OCI-LY1 (cell line): ENCODE data around the gene EEIG1.

Source experiments
- H2AFZ ChIP-seq: fragments of 200-600 bp; sonication (generic), shearing (Covaris generic); 2 replicates; pipeline ENCODE4 v1.6.0; 2014; ENCODE audit warnings: antibody characterized with exemption, mild to moderate bottlenecking, low read length
- H3F3A ChIP-seq: fragments of 200-600 bp; sonication (generic), shearing (Covaris generic); 2 replicates; pipeline ENCODE4 v1.6.0; 2014; ENCODE audit warnings: mild to moderate bottlenecking, antibody characterized with exemption, low read length, moderate library complexity; ENCODE audit not compliant: insufficient read depth
- H3K27ac ChIP-seq: fragments of 200-600 bp; sonication (generic); 2 replicates; pipeline ENCODE4 v1.5.1; 2014; ENCODE audit warnings: low read length, mixed run types, mild to moderate bottlenecking, low read depth; ENCODE audit not compliant: poor library complexity, severe bottlenecking
- H3K27me3 ChIP-seq: fragments of 200-600 bp; sonication (generic); 2 replicates; pipeline ENCODE4 v1.6.0; 2014; ENCODE audit warnings: antibody characterized with exemption, mild to moderate bottlenecking, low read length, moderate library complexity; ENCODE audit not compliant: insufficient read depth
- H3K36me3 ChIP-seq: fragments of 200-600 bp; sonication (generic); 2 replicates; pipeline ENCODE4 v1.6.1; 2014; ENCODE audit warnings: mild to moderate bottlenecking, antibody characterized with exemption, low read length, moderate library complexity, mixed read lengths; ENCODE audit not compliant: insufficient read depth
- H3K4me1 ChIP-seq: fragments of 200-600 bp; sonication (generic); 2 replicates; pipeline ENCODE4 v1.5.1; 2014; ENCODE audit warnings: mild to moderate bottlenecking, low read length, moderate library complexity; ENCODE audit not compliant: insufficient read depth, severe bottlenecking
- H3K4me2 ChIP-seq: fragments of 200-600 bp; sonication (generic), shearing (Covaris generic); 2 replicates; pipeline ENCODE4 v1.6.1; 2014; ENCODE audit warnings: low read length
- H3K4me3 ChIP-seq: fragments of 200-600 bp; sonication (generic); 2 replicates; pipeline ENCODE4 v1.5.1; 2014; ENCODE audit warnings: low read length, low read depth, mild to moderate bottlenecking, mixed read lengths; ENCODE audit not compliant: poor library complexity, severe bottlenecking
- H3K79me2 ChIP-seq: fragments of 200-600 bp; shearing (Covaris generic); 2 replicates; pipeline ENCODE4 v1.6.1; 2016; ENCODE audit warnings: mixed run types, low read length, mixed read lengths; ENCODE audit not compliant: insufficient read depth
- H3K9ac ChIP-seq: fragments of 200-600 bp; sonication (generic), shearing (Covaris generic); 2 replicates; pipeline ENCODE4 v1.6.1; 2014; ENCODE audit warnings: mild to moderate bottlenecking, low read length, mixed read lengths
- H3K9me2 ChIP-seq: fragments of 200-600 bp; sonication (generic), shearing (Covaris generic); 2 replicates; pipeline ENCODE4 v1.6.1; 2014; ENCODE audit warnings: low read depth, mild to moderate bottlenecking, low read length, mixed read lengths
- H3K9me3 ChIP-seq: fragments of 200-600 bp; shearing (Covaris generic); 2 replicates; pipeline ENCODE4 v1.6.1; 2014; ENCODE audit warnings: low read length, mixed read lengths
- H4K20me1 ChIP-seq: fragments of 200-600 bp; sonication (generic), shearing (Covaris generic); 2 replicates; pipeline ENCODE4 v1.6.0; 2016; ENCODE audit warnings: mild to moderate bottlenecking, low read length; ENCODE audit not compliant: insufficient read depth
- EZH2 ChIP-seq: fragments of 200-600 bp; sonication (generic), shearing (Covaris generic); IDR thresholded peaks from 2 replicates; pipeline ENCODE4 v1.8.0; 2017; ENCODE audit warnings: borderline replicate concordance, mixed run types, mild to moderate bottlenecking, antibody characterized with exemption, low read length, moderate library complexity, mixed read lengths
- TF ChIP-seq, protein P1 (sequence below): fragments of 200-600 bp; sonication (generic), shearing (Covaris generic); IDR thresholded peaks from 2 replicates; pipeline ENCODE4 v1.5.1; 2017; ENCODE audit warnings: mild to moderate bottlenecking, antibody characterized with exemption, low read length, moderate library complexity, mixed read lengths

Gene EEIG1

DNA sequence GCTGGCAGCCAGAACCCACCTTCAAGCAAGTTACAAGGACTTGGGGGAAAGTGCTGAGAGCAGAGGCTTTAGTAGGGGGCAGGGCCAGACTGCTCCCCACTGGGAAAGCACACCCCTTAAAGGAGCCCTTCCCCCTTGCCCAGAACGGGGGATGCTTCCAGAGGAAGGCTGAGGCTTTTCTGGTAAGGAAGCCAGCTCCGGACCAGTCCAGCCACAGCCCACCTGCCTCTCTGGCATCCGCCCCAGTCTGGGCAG lies 38.9 kb downstream of the EEIG1 start:
- Histone ChIP-seq H3K4me2 (no peak overlapping the region), H3K27me3 (no peaks in the 10 kb centered on the region), H3K79me2 (no peaks in the 10 kb centered on the region), H3K9me3 (no peaks in the 10 kb centered on the region), H2AFZ (no peak overlapping the region), H3K36me3 (peaks cover 66% of the 10 kb centered on the region), H3K4me1 (peaks cover 11% of the 10 kb centered on the region), H3K4me3 (no peak overlapping the region), H3F3A (no peaks in the 10 kb centered on the region), H3K9me2 (no peaks in the 10 kb centered on the region), H3K9ac (no peak overlapping the region), H3K27ac (no peak overlapping the region), H4K20me1 (no peaks in the 10 kb centered on the region)
- no peak for TF ChIP-seq EZH2
- TF ChIP-seq, protein P1, sequence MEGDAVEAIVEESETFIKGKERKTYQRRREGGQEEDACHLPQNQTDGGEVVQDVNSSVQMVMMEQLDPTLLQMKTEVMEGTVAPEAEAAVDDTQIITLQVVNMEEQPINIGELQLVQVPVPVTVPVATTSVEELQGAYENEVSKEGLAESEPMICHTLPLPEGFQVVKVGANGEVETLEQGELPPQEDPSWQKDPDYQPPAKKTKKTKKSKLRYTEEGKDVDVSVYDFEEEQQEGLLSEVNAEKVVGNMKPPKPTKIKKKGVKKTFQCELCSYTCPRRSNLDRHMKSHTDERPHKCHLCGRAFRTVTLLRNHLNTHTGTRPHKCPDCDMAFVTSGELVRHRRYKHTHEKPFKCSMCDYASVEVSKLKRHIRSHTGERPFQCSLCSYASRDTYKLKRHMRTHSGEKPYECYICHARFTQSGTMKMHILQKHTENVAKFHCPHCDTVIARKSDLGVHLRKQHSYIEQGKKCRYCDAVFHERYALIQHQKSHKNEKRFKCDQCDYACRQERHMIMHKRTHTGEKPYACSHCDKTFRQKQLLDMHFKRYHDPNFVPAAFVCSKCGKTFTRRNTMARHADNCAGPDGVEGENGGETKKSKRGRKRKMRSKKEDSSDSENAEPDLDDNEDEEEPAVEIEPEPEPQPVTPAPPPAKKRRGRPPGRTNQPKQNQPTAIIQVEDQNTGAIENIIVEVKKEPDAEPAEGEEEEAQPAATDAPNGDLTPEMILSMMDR, result no peak

DNA sequence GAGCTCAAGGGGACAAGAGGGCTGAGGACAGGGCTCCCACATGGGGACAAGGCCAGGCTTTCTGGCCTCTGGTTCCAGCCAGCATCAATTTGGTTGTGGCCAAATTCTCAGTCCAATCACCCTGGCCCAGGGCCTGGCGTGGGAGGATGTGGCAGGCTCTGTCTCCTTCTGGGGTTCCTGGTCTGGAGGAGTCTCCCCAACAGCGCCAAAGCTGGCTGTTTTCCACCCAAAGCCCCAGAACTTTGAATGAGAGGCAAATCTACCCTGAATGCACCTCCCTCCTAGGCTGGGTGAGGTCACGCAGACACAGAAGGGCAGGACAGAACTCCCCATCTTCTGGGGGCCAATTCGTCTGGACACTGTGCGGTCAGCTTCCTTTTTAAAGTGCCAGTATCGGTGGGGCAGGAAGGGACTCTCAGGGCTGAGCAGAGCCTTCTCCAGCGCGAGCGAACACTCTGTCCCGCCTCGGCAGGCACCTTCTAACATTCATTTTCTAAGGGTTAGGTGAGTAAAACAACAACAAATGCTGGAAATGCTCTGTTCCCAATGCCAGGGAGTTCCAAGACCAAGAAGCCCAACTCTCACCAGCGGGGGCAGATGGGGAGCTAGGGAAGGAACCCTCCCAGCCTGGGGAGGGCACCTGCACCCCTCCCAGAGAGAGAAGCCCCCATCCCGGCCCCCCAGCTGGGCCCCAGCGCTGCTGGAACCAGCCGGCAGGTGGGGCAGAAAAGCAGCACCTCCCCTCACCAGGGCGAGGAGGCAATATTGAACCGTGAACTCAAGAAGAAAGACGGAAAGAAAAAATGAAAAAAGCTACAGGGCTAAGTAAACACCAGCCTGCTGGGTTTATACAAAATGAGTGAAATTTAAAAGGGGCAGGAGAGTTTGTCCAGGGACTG lies 39.5 kb downstream of the EEIG1 start:
- no peaks in the 10 kb centered on the region for H3K79me2 ChIP-seq

DNA sequence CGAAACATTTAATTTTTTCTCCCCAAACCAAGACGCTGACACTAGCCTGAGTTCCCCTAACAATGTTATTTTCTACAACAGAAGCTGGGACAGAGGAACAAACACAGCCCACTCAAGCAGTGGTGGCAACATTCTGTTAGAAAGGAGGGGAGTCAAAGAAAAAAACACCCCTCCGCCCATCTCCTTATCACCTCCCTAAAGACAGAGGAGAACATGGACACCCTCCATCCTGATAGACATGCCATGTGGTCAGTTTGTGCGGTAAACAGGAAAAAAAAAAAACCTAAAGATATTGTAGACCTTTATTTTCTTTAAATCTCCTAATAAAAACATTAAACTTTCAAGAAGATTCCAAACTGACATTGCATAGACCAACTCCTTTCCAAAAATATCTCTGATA lies 40.2 kb downstream of the EEIG1 start:
- H3K4me3 ChIP-seq, result no peak overlapping the region
- no peaks in the 10 kb centered on the region for H3K9me3 ChIP-seq
- no peak overlapping the region for H3K4me2 ChIP-seq
- TF ChIP-seq EZH2, result no peak
- TF ChIP-seq, protein P1, result no peak
- no peak overlapping the region for H3K9ac ChIP-seq
- no peaks in the 10 kb centered on the region for H3K79me2 ChIP-seq
- peaks cover 68% of the 10 kb centered on the region for H3K36me3 ChIP-seq
- H4K20me1 ChIP-seq, result no peaks in the 10 kb centered on the region
- H3K27me3 ChIP-seq, result no peaks in the 10 kb centered on the region
- H3K4me1 ChIP-seq, result peaks cover 24% of the 10 kb centered on the region
- H3K9me2 ChIP-seq, result no peaks in the 10 kb centered on the region
- H2AFZ ChIP-seq, result no peak overlapping the region
- no peaks in the 10 kb centered on the region for H3F3A ChIP-seq
- no peak overlapping the region for H3K27ac ChIP-seq

More for the DNA sequence above, 39.5 kb downstream of the EEIG1 start:
- no peak overlapping the region for H3K4me3 ChIP-seq
- TF ChIP-seq EZH2, result no peak
- TF ChIP-seq, protein P1, result no peak
- H2AFZ ChIP-seq, result no peak overlapping the region
- H3K9me2 ChIP-seq, result no peaks in the 10 kb centered on the region
- no peaks in the 10 kb centered on the region for H3K27me3 ChIP-seq
- peaks cover 17% of the 10 kb centered on the region for H3K4me1 ChIP-seq
- no peaks in the 10 kb centered on the region for H4K20me1 ChIP-seq
- no peak overlapping the region for H3K27ac ChIP-seq
- peaks cover 68% of the 10 kb centered on the region for H3K36me3 ChIP-seq
- H3K9ac ChIP-seq, result no peak overlapping the region
- no peak overlapping the region for H3K4me2 ChIP-seq
- H3K9me3 ChIP-seq, result no peaks in the 10 kb centered on the region
- no peaks in the 10 kb centered on the region for H3F3A ChIP-seq
